Measurements from ENCODE around the gene BPIFB4.

- no peak for TF ChIP-seq CTCF (IDR thresholded peaks at IDR 0.05; ENCODE audit: poor library complexity)
- TF ChIP-seq EZH2 (IDR thresholded peaks at IDR 0.05; ENCODE audit: borderline replicate concordance): no peak
Measured at GRCh38 chr20:33079259-33079658, at the start of gene BPIFB4.

Data from hepatocyte (in vitro differentiated cells).